Skeletal muscle cell (primary cell): ENCODE results near the gene ANKRD49.
"Not testable (repeated sequence)": the region's sequence is repeated elsewhere in the genome, so short reads cannot be mapped to it uniquely, and the experiment has no call there.

Source experiments
- DNase-seq: peaks from one replicate; pipeline ENCODE4 v3.0.0-alpha.2; 2010; ENCODE audit warnings: low read depth
- H3K4me3 ChIP-seq: 2 replicates; pipeline ENCODE4 v1.5.1; 2011; ENCODE audit warnings: low read depth, mild to moderate bottlenecking, control low read depth, low read length, moderate library complexity

The ANKRD49 gene

GRCh38 chr11:94504689-94505293 lies 11.0 kb downstream of the ANKRD49 start:
- H3K4me3 ChIP-seq: no peak overlapping the region
- no peak for DNase-seq

GRCh38 chr11:94506513-94506912 lies 12.7 kb downstream of the ANKRD49 start:
- not testable (repeated sequence) for H3K4me3 ChIP-seq, DNase-seq

- no peak for DNase-seq
- H3K4me3 ChIP-seq: no peak overlapping the region
Observed at GRCh38 chr11:94507485-94507884, 13.7 kb downstream of the ANKRD49 start.

- DNase-seq: no peak
- peak within 1 kb of the TSS; percentile 61 for H3K4me3 ChIP-seq
Observed at GRCh38 chr11:94511932-94512781, 18.4 kb downstream of the ANKRD49 start, which contains the start of gene C11orf97. C11orf97 (plus strand) TSS chr11:94512461; CDS start chr11:94512529, 68 bp downstream.

GRCh38 chr11:94513091-94513490 lies 19.3 kb downstream of the ANKRD49 start:
- H3K4me3 ChIP-seq: no peak overlapping the region
- DNase-seq: no peak

GRCh38 chr11:94515398-94515797 lies 21.6 kb downstream of the ANKRD49 start:
- H3K4me3 ChIP-seq: no peak overlapping the region
- no peak for DNase-seq

GRCh38 chr11:94516725-94517124 lies 22.9 kb downstream of the ANKRD49 start:
- DNase-seq: no peak
- no peak overlapping the region for H3K4me3 ChIP-seq

- no peak for DNase-seq
- no peak overlapping the region for H3K4me3 ChIP-seq
Observed at GRCh38 chr11:94518300-94518699, 24.5 kb downstream of the ANKRD49 start.

GRCh38 chr11:94519478-94520084 lies 25.8 kb downstream of the ANKRD49 start:
- no peak for DNase-seq
- no peak overlapping the region for H3K4me3 ChIP-seq

GRCh38 chr11:94521684-94522083 lies 27.9 kb downstream of the ANKRD49 start:
- no peak overlapping the region for H3K4me3 ChIP-seq
- no peak for DNase-seq

- no peak overlapping the region for H3K4me3 ChIP-seq
- no peak for DNase-seq
Observed at GRCh38 chr11:94524341-94524740, 30.6 kb downstream of the ANKRD49 start.

GRCh38 chr11:94525546-94526324 lies 32.0 kb downstream of the ANKRD49 start:
- no peak overlapping the region for H3K4me3 ChIP-seq
- peak; percentile 49 for DNase-seq

- H3K4me3 ChIP-seq: no peak overlapping the region
- no peak for DNase-seq
Observed at GRCh38 chr11:94526645-94527438, 33.1 kb downstream of the ANKRD49 start.

- H3K4me3 ChIP-seq: no peak overlapping the region
- no peak for DNase-seq
Observed at GRCh38 chr11:94528551-94528950, 34.8 kb downstream of the ANKRD49 start.

GRCh38 chr11:94532211-94532610 lies 38.4 kb downstream of the ANKRD49 start:
- DNase-seq: no peak
- H3K4me3 ChIP-seq: no peak overlapping the region

GRCh38 chr11:94533206-94533605 lies 39.4 kb downstream of the ANKRD49 start:
- no peak for DNase-seq
- H3K4me3 ChIP-seq: no peak overlapping the region

- DNase-seq: no peak
- no peak overlapping the region for H3K4me3 ChIP-seq
Observed at GRCh38 chr11:94533696-94534630, 40.2 kb downstream of the ANKRD49 start.

GRCh38 chr11:94536386-94536785 lies 42.6 kb downstream of the ANKRD49 start:
- H3K4me3 ChIP-seq: no peak overlapping the region
- DNase-seq: no peak
